Colonic mucosa (tissue), 4 donors: ENCODE data around the gene NPC1L1. TPM values are rescaled to one million over a fixed set of nuclear protein-coding genes. Genes with fewer than 3 reads are reported as not detected.

ENCODE experiments used
- DNase-seq: peaks from one replicate; pipeline ENCODE4 v3.0.0-alpha.2; 2020
- H3K27ac ChIP-seq: fragments of 200-600 bp; one replicate; pipeline ENCODE4 v1.8.0; 2021
- H3K27me3 ChIP-seq: fragments of 200-600 bp; one replicate; pipeline ENCODE4 v1.8.0; 2021
- H3K36me3 ChIP-seq: fragments of 200-600 bp; one replicate; pipeline ENCODE4 v1.8.0; 2021
- H3K4me1 ChIP-seq: fragments of 200-600 bp; one replicate; pipeline ENCODE4 v1.8.0; 2021; ENCODE audit warnings: mild to moderate bottlenecking
- H3K4me3 ChIP-seq: fragments of 200-600 bp; one replicate; pipeline ENCODE4 v1.8.0; 2021
- H3K9ac ChIP-seq, 2 donors: one replicate each; pipeline ENCODE4 v1.7.0; 2013; ENCODE audit warnings: control low read depth in 2 of 2, low read depth in 2 of 2, low read length in 2 of 2
- H3K9me3 ChIP-seq: fragments of 200-600 bp; one replicate; pipeline ENCODE4 v1.8.0; 2021
- CTCF ChIP-seq: fragments of 200-600 bp; IDR thresholded peaks from one replicate; pipeline ENCODE4 v1.8.0; 2022; ENCODE audit warnings: antibody characterized with exemption, mild to moderate bottlenecking
- intact Hi-C: fragments of 100-400 bp; cut with DNase I; formaldehyde crosslinking; loops from one replicate; pipeline ENCODE4 v1.14.1; 2022
- total RNA-seq, 2 donors: library from RNA; stranded (reverse); fragmentation: NEBNext Ultra II Directional in 1 of 2; extraction: Animal tissue kit (Norgen Biotek cat#: 25700) in 1 of 2; gene quantifications; one replicate each; pipeline ENCODE4 v1.2.1, GENCODE V29; 2021
- donor health status: healthy.
- donor health status: DM: no; HTN: no; CAD: no.
- donor health status: DM: no; HTN: no; CAD: no.

The NPC1L1 gene
- total RNA-seq, 2 donors from 2014 or later: 0.10 to 0.11 TPM

DNA sequence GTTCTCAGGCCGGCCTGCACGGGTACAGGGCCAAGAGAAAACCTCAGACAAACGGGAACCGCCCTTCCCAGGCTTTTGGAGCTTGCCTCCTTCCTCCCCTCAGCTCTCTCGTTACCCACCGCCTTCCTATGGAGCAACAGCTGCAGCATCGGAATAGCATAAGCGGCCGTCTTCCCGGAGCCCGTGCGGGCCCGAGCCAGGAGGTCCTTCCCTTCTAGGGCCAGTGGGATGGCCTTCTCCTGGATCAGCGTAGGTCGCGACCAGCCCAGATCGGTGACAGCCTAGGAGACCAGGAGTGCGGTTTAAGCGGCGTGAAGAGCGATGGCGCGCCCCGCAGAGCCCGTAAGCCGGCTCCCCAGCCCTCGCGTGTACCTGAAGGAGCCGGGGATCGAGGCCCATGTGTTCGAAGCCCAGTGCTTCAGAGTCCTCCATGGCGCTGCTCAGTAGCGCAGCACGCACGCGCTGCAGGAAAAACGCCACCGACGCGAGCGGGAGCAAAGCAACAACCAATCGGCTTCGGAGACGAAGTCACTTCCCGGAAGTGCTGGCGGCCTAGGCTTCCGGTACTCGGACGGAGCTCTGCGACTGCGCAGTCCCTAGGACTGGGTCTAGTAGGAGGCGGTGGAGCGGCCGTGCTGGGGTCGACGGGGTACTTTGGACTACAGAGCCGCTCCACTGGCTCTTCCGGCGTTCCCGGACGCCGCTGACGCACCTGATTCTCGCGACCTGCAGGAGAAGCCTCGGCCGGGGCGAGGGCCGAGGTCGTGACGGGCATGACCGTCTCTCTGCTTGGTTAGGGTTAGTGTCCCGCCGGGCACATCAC is 32.5 kb upstream of the NPC1L1 start, which contains the start of gene DDX56:
DDX56 (minus strand) TSS at position 445 of the 823 bp plus-strand sequence; CDS start at position 432, 13 bp downstream.
- intact Hi-C loops: no loop called here
- no peaks in the 10 kb centered on the region for H3K27me3 ChIP-seq
- H3K9me3 ChIP-seq: no peaks in the 10 kb centered on the region
- peak; percentile 96 for DNase-seq
- peak within 1 kb of the TSS; percentile 84 for H3K27ac ChIP-seq
- peak within 1 kb of the TSS; percentile 84 to 87 for H3K9ac ChIP-seq
- peaks cover 5% of the 10 kb centered on the region for H3K4me1 ChIP-seq
- peaks cover 33% of the 10 kb centered on the region for H3K36me3 ChIP-seq
- TF ChIP-seq CTCF: no peak
- peak within 1 kb of the TSS; percentile 95 for H3K4me3 ChIP-seq

DNA sequence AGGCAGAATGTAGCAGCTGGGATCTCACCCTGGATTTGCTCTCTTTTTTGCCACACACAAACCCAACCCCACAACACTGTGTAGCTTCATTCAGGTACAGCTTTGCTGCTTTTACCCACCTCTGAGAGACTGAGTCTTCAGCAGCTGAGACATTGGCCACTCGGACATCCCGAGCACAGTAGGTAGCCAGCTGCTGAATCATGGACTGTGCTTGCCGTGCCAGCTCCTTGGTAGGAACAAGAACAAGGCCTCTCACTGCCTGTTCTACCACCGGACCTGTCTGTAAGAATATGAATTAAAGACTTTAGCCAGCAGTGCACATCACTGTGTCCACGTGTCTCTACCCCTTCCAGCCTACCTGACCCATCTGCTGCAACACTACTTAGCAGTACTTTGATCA is 31.6 kb upstream of the NPC1L1 start:
- peak overlapping the region in 1 of 2 donors; percentile 84 for H3K9ac ChIP-seq
- no peak for DNase-seq
- peak overlapping the region; percentile 95 for H3K4me3 ChIP-seq
- no peaks in the 10 kb centered on the region for H3K9me3 ChIP-seq
- H3K4me1 ChIP-seq: peaks cover 5% of the 10 kb centered on the region
- no peaks in the 10 kb centered on the region for H3K27me3 ChIP-seq
- no peak overlapping the region for H3K27ac ChIP-seq
- no peak for TF ChIP-seq CTCF
- peaks cover 39% of the 10 kb centered on the region for H3K36me3 ChIP-seq
- intact Hi-C loops: no loop called here

GRCh38 chr7:44569959-44570358 is 28.8 kb upstream of the NPC1L1 start:
- Histone ChIP-seq H3K27me3 (no peaks in the 10 kb centered on the region), H3K27ac (no peak overlapping the region), H3K9me3 (no peaks in the 10 kb centered on the region), H3K4me1 (peaks cover 5% of the 10 kb centered on the region), H3K9ac (no peak overlapping the region), H3K4me3 (no peak overlapping the region), H3K36me3 (peaks cover 45% of the 10 kb centered on the region)
- intact Hi-C loops: loop anchor here (5.0 kb wide), 1 partner anchor 78 kb away; the partner anchor contains the start of gene NUDCD3
- no peak for TF ChIP-seq CTCF
- no peak for DNase-seq

DNA sequence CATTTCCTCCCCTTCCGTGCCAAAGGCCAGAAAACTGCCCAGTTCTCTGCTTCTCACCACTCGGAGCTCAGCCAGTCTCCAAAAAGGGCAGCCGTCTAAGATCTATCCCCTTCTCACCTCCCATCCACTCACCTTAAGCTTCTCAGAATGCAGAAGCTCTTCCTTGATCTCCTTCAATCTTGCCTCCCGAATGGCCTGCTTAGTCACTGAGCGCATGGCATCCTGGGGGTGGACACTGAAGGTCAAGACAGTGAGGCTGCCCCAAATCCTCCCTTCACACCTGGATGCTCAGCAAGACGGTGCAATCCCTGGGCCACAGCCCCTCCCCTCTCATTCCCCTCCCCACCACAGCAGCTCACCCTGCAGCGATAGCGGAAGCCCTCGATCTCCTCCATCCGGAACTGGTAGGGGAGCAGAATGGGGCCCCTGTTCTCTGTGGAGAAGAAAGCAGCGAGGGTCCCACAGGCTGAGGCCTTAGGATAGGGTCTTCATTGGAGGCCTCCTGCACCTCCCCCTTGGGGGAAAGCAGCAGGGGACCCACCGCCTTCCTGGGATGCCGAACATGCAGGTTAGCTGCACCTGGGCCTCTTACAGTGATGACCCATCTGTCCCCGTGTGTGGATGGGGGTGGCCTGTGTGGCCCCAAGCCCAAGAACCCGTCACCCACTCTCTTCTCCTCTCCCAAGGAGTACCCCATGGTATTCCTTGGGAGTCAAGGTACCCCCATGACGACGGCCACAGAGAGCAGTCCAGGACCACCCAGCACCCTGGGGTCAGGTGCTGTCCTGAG is 27.8 kb upstream of the NPC1L1 start:
- Histone ChIP-seq H3K9me3 (no peaks in the 10 kb centered on the region), H3K27me3 (no peaks in the 10 kb centered on the region), H3K27ac (no peak overlapping the region), H3K4me3 (no peak overlapping the region), H3K36me3 (peaks cover 45% of the 10 kb centered on the region), H3K4me1 (peaks cover 5% of the 10 kb centered on the region), H3K9ac (no peak overlapping the region)
- no peak for DNase-seq
- intact Hi-C loops: loop anchor here (5.0 kb wide), 1 partner anchor 77 kb away; the partner anchor contains the start of gene NUDCD3
- no peak for TF ChIP-seq CTCF

DNA sequence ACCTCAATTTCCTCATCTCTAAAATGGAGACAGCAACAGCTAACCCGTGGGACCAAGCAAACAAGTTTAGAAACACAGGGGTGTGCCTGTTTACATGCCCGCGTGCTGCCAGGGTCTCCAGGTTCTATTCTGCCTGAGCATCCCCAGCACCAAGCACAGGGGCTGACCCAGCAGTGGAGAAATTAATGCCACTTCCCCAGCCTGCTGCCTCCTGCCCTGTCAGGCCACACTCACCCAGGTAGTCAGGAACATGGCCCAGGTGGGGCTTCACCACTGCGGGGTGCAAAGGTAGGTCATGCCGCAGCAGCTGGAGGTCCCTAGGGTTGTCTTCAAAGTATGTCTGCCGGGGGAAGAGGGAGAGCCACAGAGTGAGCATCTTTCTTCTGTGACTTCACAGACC is 26.8 kb upstream of the NPC1L1 start:
- Histone ChIP-seq H3K9ac (no peak overlapping the region), H3K4me3 (no peak overlapping the region), H3K27me3 (no peaks in the 10 kb centered on the region), H3K9me3 (no peaks in the 10 kb centered on the region), H3K4me1 (peaks cover 3% of the 10 kb centered on the region), H3K36me3 (peaks cover 45% of the 10 kb centered on the region), H3K27ac (no peak overlapping the region)
- no peak for DNase-seq
- TF ChIP-seq CTCF: no peak
- intact Hi-C loops: loop anchor here (5.0 kb wide), 1 partner anchor 76 kb away; the partner anchor contains the start of gene NUDCD3
